Measurements from ENCODE around the gene TMEM40. TPM values are rescaled to one million over a fixed set of nuclear protein-coding genes. Genes with fewer than 3 reads are reported as not detected.

TMEM40 gene
- total RNA-seq, 1 experiment from 2014 or later: not detected

GRCh38 chr3:12754313-12754712 lies 4.7 kb downstream of the TMEM40 start:
- no peak overlapping the region for H2AK5ac ChIP-seq (ENCODE audit: insufficient read length, low read length)
- H2BK5ac ChIP-seq (ENCODE audit: insufficient read length, low read length): no peak overlapping the region
- H3K79me2 ChIP-seq (ENCODE audit: insufficient read depth, low read length): no peaks in the 10 kb centered on the region
- DNase-seq: no peak
- no peak overlapping the region for H3K56ac ChIP-seq (ENCODE audit: insufficient read length, low read depth, low read length)
- H2BK20ac ChIP-seq (ENCODE audit: low read depth, low read length, poor library complexity, severe bottlenecking): no peak overlapping the region
- no peak overlapping the region for H2AFZ ChIP-seq (ENCODE audit: low read length)
- H3K23ac ChIP-seq (ENCODE audit: insufficient read length, low read depth, low read length): no peak overlapping the region
- TF ChIP-seq, protein P1, sequence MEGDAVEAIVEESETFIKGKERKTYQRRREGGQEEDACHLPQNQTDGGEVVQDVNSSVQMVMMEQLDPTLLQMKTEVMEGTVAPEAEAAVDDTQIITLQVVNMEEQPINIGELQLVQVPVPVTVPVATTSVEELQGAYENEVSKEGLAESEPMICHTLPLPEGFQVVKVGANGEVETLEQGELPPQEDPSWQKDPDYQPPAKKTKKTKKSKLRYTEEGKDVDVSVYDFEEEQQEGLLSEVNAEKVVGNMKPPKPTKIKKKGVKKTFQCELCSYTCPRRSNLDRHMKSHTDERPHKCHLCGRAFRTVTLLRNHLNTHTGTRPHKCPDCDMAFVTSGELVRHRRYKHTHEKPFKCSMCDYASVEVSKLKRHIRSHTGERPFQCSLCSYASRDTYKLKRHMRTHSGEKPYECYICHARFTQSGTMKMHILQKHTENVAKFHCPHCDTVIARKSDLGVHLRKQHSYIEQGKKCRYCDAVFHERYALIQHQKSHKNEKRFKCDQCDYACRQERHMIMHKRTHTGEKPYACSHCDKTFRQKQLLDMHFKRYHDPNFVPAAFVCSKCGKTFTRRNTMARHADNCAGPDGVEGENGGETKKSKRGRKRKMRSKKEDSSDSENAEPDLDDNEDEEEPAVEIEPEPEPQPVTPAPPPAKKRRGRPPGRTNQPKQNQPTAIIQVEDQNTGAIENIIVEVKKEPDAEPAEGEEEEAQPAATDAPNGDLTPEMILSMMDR (conservative IDR thresholded peaks at IDR 0.05): no peak
- no peaks in the 10 kb centered on the region for H3K23me2 ChIP-seq (ENCODE audit: insufficient read length, low read depth, low read length, poor library complexity, severe bottlenecking)
- no peak overlapping the region for H4K8ac ChIP-seq (replicated peaks; ENCODE audit: insufficient read length, low read depth, low read length)
- H4K20me1 ChIP-seq (ENCODE audit: control insufficient read depth, insufficient read depth, insufficient read length): no peaks in the 10 kb centered on the region
- no peaks in the 10 kb centered on the region for H3K4me1 ChIP-seq (ENCODE audit: insufficient read depth, low read length)
- H3T11ph ChIP-seq (ENCODE audit: low read length): no peak overlapping the region
- no peak overlapping the region for H3K27ac ChIP-seq (ENCODE audit: insufficient read length, low read depth, low read length)
- Mint-ChIP-seq H3K36me3 (ENCODE audit: insufficient read depth in 1 of 3, low read depth in 3 of 3) (no peaks in the 10 kb centered on the region), H3K9me3 (no peaks in the 10 kb centered on the region), H3K27ac (no peak overlapping the region), H3K4me3 (no peak overlapping the region), H3K4me1 (peaks cover 7% of the 10 kb centered on the region in 2 experiments), H3K27me3 (ENCODE audit: low read depth) (no peaks in the 10 kb centered on the region)
- no peak overlapping the region for H2BK15ac ChIP-seq (ENCODE audit: low read depth, low read length)
- H3K4ac ChIP-seq (ENCODE audit: low read depth, low read length): no peak overlapping the region
- H4K5ac ChIP-seq (ENCODE audit: insufficient read length, low read depth, low read length): no peak overlapping the region
- H3K9ac ChIP-seq (ENCODE audit: extremely low read depth, insufficient read length, low read length): no peak overlapping the region
- no peak overlapping the region for H3K4me2 ChIP-seq (ENCODE audit: insufficient read depth, insufficient read length, low read length)
- no CpG with 5 or more reads among the region's 1 CpG for WGBS (ENCODE audit: extremely low coverage, insufficient read length, low lambda C conversion rate)
- H3K18ac ChIP-seq (ENCODE audit: insufficient read length, low read depth, low read length): no peak overlapping the region
- no peak overlapping the region for H2BK120ac ChIP-seq (ENCODE audit: low read depth, low read length, poor library complexity, severe bottlenecking)
- H3K79me1 ChIP-seq (ENCODE audit: insufficient read depth, low read depth, low read length, poor library complexity, severe bottlenecking): no peaks in the 10 kb centered on the region
- H3K27me3 ChIP-seq (ENCODE audit: insufficient read depth, low read length): no peaks in the 10 kb centered on the region
- no peak overlapping the region for H3K14ac ChIP-seq (ENCODE audit: insufficient read depth, low read length)
- no peaks in the 10 kb centered on the region for H3K9me3 ChIP-seq (ENCODE audit: control insufficient read depth, low read depth, low read length)
- no peak overlapping the region for H4K91ac ChIP-seq (ENCODE audit: insufficient read length, low read depth, low read length)
- H2BK12ac ChIP-seq (ENCODE audit: insufficient read length, low read depth, low read length): no peak overlapping the region

All from H9 (cell line).